HG02759 (cell line): Measurements from ENCODE around the gene SYDE2.

Experiments
- ATAC-seq: cut with Tn5 transposase; IDR thresholded peaks from one replicate; pipeline ENCODE4 v1.9.1; 2021; ENCODE audit warnings: mild to moderate bottlenecking, moderate library complexity; ENCODE audit not compliant: unreplicated experiment

Gene SYDE2

DNA sequence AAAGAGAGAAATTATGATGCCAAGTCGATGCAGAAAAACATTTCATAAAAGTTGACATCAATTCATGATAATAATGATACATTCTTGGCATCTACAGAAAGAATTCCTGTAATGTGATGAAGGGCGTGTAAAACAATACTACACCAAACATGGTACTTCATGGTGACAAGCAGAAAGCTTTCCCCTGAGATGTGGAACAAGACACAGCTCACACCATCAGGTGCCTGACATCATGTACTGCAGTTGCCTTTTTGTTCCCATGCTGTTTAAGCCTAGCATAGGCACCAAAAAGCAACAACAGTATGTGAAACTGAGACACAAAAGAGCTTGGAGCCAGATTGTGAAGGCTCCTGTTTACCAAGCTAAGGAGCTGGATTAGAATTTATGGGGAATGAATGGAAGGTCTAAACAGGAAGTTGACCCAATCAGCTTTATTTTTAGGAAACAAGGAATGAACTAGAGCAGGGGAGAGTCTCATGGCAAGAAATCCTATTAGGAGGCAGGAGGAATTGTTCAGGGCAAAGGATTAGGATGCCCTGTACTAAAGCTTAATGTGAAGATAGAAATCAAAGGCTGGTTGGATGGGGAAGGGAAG, 67.2 kb downstream of the SYDE2 start:
- ATAC-seq = no peak

GRCh38 chr1:85132078-85132720, 68.6 kb downstream of the SYDE2 start:
- no peak for ATAC-seq

- no peak for ATAC-seq
Observed at GRCh38 chr1:85128316-85128715, 72.5 kb downstream of the SYDE2 start.

DNA sequence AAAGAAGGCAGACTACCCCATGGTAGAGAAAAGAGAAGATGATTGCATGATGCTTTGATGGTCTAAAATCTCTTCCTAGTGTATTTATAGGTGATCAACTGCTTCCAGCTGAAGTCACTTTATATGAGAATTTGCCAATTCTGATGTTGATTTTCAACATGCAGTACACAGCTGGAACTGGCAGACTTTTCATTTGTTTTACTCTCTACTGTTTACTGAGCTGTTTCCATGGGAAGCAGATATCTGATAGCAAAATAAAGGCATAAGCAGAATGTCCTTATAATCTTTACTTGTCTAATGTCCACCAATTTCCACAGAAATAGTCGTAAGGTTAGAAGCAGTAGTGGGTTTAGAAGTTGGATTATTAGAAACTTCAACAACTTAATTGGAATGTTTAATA, 74.9 kb downstream of the SYDE2 start:
- ATAC-seq = no peak

- no peak for ATAC-seq
Observed at GRCh38 chr1:85124091-85124490, 76.7 kb downstream of the SYDE2 start.

- no peak for ATAC-seq
Observed at GRCh38 chr1:85122169-85122568, 78.6 kb downstream of the SYDE2 start.

DNA sequence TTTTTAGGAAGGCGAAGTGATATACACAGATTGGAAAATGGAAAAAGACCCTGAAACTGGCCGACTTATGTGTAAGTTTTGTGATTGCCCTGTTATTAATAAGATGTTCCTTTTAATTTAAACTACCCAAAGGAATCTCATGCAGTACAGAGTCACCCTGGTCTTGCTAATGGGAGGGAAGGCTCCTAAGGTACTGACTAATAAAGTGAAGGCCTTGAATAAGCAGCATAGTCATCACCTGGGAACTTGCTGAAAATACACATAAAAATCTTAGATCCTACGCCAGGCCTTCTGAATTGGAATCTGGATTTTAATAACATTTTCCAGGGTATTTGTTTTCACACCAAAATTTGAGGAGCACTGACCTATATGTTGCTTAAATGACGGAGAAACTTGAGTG, 79.1 kb downstream of the SYDE2 start:
- ATAC-seq = no peak

DNA sequence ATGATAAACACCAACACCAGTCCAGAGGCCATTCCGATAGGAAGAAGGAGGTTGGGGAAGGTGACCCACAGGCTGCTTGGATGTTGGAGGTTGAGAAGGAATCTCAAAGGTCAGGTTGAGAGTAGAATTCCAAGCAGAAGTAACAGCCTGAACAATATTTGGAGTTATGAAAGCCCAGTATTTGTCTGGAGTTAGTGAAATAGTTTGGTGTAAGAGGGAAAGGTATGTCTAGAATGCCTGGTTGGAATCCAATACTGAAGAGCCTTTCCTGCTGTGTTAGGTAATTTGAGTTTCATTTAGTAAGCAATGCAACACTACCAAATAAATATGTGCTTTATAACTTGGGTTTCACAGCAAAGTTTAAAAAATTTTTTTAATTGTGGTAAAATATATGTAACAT, 82.1 kb downstream of the SYDE2 start:
- no peak for ATAC-seq

DNA sequence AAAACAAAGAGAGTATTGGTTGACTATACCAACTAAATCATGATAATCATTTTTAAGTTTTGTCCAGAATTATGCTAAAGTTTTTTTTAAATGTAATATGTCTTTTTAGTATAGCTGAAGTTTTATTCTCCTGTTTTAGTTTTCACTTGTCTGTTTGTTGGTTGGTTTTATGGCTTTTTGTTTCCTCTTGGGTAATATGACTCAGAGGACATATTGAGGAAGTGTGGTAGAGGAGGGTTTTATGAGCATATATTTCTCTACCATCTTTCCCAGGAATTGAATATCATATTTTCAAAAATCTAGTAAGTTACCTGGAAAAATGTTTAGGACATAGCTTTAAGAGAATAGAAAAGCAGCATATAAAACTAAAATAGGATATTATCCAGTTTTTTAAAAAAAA, 84.0 kb downstream of the SYDE2 start:
- ATAC-seq = no peak

GRCh38 chr1:85115933-85116332, 84.9 kb downstream of the SYDE2 start:
- ATAC-seq = no peak

DNA sequence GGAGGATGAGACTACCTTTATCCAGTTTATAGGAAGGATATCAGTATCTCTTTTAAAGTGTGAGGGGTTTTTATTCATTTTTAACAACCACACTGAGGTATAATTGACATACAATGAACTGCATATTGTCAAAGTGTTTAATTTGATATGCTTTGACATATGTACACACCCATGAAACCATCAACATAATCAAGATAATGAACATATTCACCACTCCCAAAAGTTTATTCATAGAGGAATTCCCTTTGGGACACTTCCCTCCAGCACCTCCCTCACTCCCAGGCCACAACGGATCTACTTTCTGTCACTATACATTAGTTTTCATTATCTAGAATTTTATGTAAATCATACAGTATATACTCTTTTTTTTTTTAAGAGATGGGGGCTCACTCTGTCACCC, 89.1 kb downstream of the SYDE2 start:
- ATAC-seq = no peak

DNA sequence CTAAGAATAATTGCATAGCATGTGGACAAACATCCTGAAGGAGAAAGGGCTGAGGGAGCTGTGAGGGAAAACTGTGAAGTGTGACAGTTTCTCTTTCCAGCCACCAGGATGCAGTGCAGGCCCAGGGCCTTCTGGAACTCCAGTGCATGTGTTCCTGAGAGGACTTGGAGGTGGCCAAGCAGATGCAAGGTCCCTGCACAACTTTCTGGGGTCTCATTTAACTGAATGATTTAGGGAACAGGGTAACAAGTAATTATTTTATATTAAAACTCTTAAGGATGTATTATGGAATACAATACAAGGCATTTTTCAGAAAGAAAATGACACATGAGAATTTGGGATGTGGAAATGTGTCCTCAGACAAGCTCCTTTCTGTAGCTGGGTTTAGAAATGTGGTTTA, 91.3 kb downstream of the SYDE2 start:
- peak; percentile 90 for ATAC-seq
